SJSA1 (cell line): ENCODE data around the gene ABCC12. TPM values are rescaled to one million over a fixed set of nuclear protein-coding genes. Genes with fewer than 3 reads are reported as not detected.

ENCODE experiments used
- DNase-seq, 2 experiments: peaks; one replicate each; pipeline ENCODE4 v3.0.0-alpha.2; 2015 to 2020; ENCODE audit warnings: low spot score in 2 of 2, low read depth in 1 of 2
- H3K27ac ChIP-seq: fragments of 250-450 bp; sonication (Bioruptor Pico); 2 replicates; pipeline ENCODE4 v1.5.1; 2020; ENCODE audit warnings: mild to moderate bottlenecking, moderate library complexity
- H3K27me3 ChIP-seq: fragments of 250-450 bp; sonication (Bioruptor Pico); replicated peaks from 2 replicates; pipeline ENCODE4 v1.5.1; 2020; ENCODE audit warnings: mild to moderate bottlenecking, moderate library complexity
- H3K36me3 ChIP-seq: fragments of 250-450 bp; sonication (Bioruptor Pico); 2 replicates; pipeline ENCODE4 v1.5.1; 2020; ENCODE audit warnings: mild to moderate bottlenecking
- H3K4me1 ChIP-seq: fragments of 250-450 bp; sonication (Bioruptor Pico); replicated peaks from 2 replicates; pipeline ENCODE4 v1.6.1; 2021; ENCODE audit warnings: mild to moderate bottlenecking
- H3K4me3 ChIP-seq: fragments of 250-450 bp; sonication (Bioruptor Pico); 2 replicates; pipeline ENCODE4 v1.5.1; 2020; ENCODE audit warnings: mild to moderate bottlenecking
- H3K9me3 ChIP-seq: fragments of 250-450 bp; sonication (Bioruptor Pico); replicated peaks from 2 replicates; pipeline ENCODE4 v1.5.1; 2020; ENCODE audit warnings: mild to moderate bottlenecking
- total RNA-seq: library from RNA; depleted of rRNA; stranded (reverse); fragments of >200 nt; shearing (Covaris generic); gene quantifications from 2 replicates; pipeline ENCODE4 v1.2.3, GENCODE V29; 2014; rRNA removed

Gene ABCC12
- total RNA-seq, 1 experiment from 2014 or later = 0.03 TPM

DNA sequence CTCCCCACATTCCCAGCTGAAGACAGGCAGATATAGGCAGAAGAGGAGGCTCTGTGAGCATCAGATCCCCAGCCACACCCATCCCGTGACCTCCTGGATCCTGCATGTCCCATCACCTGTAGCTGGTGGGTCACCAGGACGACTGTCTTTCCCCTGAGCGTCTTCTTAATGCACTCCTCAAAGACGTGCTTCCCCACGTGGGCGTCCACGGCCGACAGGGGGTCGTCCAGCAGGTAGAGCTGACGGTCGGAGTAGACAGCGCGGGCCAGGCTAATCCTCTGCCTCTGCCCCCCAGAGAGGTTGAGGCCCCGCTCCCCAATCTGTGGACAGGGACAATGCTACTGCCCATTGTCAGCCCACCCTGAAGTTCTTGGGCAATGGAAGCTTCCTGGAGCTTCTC, 40.5 kb downstream of the ABCC12 start:
- H3K4me1 ChIP-seq = peaks cover 6% of the 10 kb centered on the region; the same call in 1 of the 2 replicates
- no peaks in the 10 kb centered on the region; the same call in 1 of the 2 replicates for H3K27me3 ChIP-seq
- no peak for DNase-seq
- no peak overlapping the region for H3K27ac ChIP-seq
- H3K36me3 ChIP-seq = no peaks in the 10 kb centered on the region
- no peak overlapping the region for H3K4me3 ChIP-seq
- H3K9me3 ChIP-seq = no peaks in the 10 kb centered on the region

DNA sequence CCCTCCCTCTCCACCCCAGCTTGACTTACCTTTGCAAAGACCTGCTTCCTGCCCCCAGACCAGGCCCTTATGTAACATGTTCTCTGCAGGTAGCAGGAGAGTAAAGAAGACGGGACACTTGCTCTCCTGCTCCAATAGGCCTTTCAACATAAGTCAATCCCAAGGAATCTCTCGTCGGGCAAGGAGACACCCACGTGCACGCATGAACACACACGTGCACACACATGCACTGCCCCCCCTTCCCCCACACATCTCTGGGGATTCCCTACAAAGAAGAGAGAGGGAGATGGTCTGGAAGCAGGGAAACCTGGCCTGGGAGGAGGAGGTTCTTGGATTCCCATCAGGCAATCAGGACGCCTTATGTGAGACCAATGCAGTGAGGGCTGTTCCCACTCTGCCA, 41.4 kb downstream of the ABCC12 start:
- DNase-seq = no peak
- Histone ChIP-seq H3K4me3 (no peak overlapping the region), H3K27ac (no peak overlapping the region), H3K36me3 (no peaks in the 10 kb centered on the region), H3K9me3 (no peaks in the 10 kb centered on the region), H3K27me3 (no peaks in the 10 kb centered on the region; the same call in 1 of the 2 replicates), H3K4me1 (peaks cover 6% of the 10 kb centered on the region; the same call in 1 of the 2 replicates)

GRCh38 chr16:48113471-48113870, 42.3 kb downstream of the ABCC12 start:
- peaks cover 6% of the 10 kb centered on the region; the same call in 1 of the 2 replicates for H3K4me1 ChIP-seq
- no peaks in the 10 kb centered on the region; the same call in 1 of the 2 replicates for H3K27me3 ChIP-seq
- no peak overlapping the region for H3K4me3 ChIP-seq
- no peaks in the 10 kb centered on the region for H3K36me3 ChIP-seq
- no peak for DNase-seq
- no peak overlapping the region for H3K27ac ChIP-seq
- H3K9me3 ChIP-seq = no peaks in the 10 kb centered on the region

GRCh38 chr16:48113001-48113400, 42.8 kb downstream of the ABCC12 start:
- no peaks in the 10 kb centered on the region; the same call in 1 of the 2 replicates for H3K27me3 ChIP-seq
- no peak for DNase-seq
- H3K4me1 ChIP-seq = peaks cover 6% of the 10 kb centered on the region; the same call in 1 of the 2 replicates
- no peak overlapping the region for H3K27ac ChIP-seq
- no peak overlapping the region for H3K4me3 ChIP-seq
- no peaks in the 10 kb centered on the region for H3K9me3 ChIP-seq
- no peaks in the 10 kb centered on the region for H3K36me3 ChIP-seq

- H3K36me3 ChIP-seq = no peaks in the 10 kb centered on the region
- H3K9me3 ChIP-seq = no peaks in the 10 kb centered on the region
- H3K27me3 ChIP-seq = no peaks in the 10 kb centered on the region; the same call in 1 of the 2 replicates
- peaks cover 4% of the 10 kb centered on the region; the same call in 1 of the 2 replicates for H3K4me1 ChIP-seq
- DNase-seq = no peak
- no peak overlapping the region for H3K27ac ChIP-seq
- no peak overlapping the region for H3K4me3 ChIP-seq
Observed at GRCh38 chr16:48112600-48112999, 43.2 kb downstream of the ABCC12 start.

- H3K27me3 ChIP-seq = no peaks in the 10 kb centered on the region; the same call in 1 of the 2 replicates
- H3K27ac ChIP-seq = no peak overlapping the region
- no peak for DNase-seq
- no peaks in the 10 kb centered on the region for H3K36me3 ChIP-seq
- H3K4me3 ChIP-seq = no peak overlapping the region
- no peaks in the 10 kb centered on the region for H3K9me3 ChIP-seq
- H3K4me1 ChIP-seq = no peaks in the 10 kb centered on the region
Observed at GRCh38 chr16:48110982-48111381, 44.8 kb downstream of the ABCC12 start.

GRCh38 chr16:48110000-48110399, 45.8 kb downstream of the ABCC12 start:
- H3K27me3 ChIP-seq = no peaks in the 10 kb centered on the region; the same call in 1 of the 2 replicates
- H3K4me1 ChIP-seq = no peaks in the 10 kb centered on the region
- H3K36me3 ChIP-seq = no peaks in the 10 kb centered on the region
- H3K27ac ChIP-seq = no peak overlapping the region
- no peak overlapping the region for H3K4me3 ChIP-seq
- no peaks in the 10 kb centered on the region for H3K9me3 ChIP-seq
- no peak for DNase-seq

DNA sequence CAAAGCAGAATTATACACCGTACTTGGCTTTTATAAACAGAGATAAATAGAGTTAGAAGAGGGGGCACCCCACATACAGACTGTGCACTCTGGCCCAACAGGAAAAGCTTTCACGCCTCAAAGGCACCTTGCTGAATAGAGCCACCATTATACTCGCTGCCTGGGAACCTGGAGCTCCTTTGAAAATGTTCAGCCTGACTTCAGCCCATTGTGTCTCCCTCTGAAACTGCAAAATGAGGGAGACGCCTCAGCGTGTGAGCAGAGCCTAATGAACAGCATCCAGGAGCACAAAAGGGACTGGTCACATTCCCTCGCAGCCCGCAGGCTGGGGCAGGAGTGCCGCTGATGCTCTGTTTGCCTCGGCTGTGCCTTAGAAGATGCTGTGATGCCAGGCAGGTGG, 46.3 kb downstream of the ABCC12 start:
- Histone ChIP-seq H3K36me3 (no peaks in the 10 kb centered on the region), H3K9me3 (no peaks in the 10 kb centered on the region), H3K4me1 (no peaks in the 10 kb centered on the region), H3K4me3 (no peak overlapping the region), H3K27ac (no peak overlapping the region), H3K27me3 (no peaks in the 10 kb centered on the region; the same call in 1 of the 2 replicates)
- no peak for DNase-seq

DNA sequence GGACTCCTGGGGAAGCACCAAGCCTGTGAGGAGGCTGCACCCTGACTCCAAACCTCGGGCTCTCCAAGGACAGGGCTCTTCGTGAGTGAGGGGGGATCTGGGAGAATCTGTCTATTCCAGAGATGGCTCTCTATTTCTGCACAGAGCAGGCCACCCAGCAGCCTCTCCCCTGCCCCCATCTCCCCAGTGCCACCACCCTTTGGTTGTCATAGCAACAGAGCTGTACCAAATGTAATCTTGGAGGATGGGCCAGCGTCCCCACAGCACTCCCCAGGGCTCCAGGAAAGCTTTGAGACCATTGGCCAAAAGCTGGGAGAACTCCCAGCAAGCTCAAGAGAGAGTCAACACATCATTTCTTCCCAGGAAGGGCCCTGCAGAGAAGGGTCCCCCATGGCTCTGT, 49.3 kb downstream of the ABCC12 start:
- Histone ChIP-seq H3K36me3 (no peaks in the 10 kb centered on the region), H3K9me3 (no peaks in the 10 kb centered on the region), H3K27ac (no peak overlapping the region), H3K4me1 (no peaks in the 10 kb centered on the region), H3K4me3 (no peak overlapping the region), H3K27me3 (peaks cover 4% of the 10 kb centered on the region; the same call in 1 of the 2 replicates)
- no peak for DNase-seq

Other genes with a start within 250 kb of the ABCC12 start
- 28.9 and 48.5 TPM in 2 replicates for gene LONP2, start 88.3 kb upstream of the ABCC12 start, total RNA-seq
- 0.66 TPM in 1 of 2 replicates, not detected in the other for gene ABCC11, start 91.5 kb upstream of the ABCC12 start, total RNA-seq
- gene SIAH1, start 229.4 kb upstream of the ABCC12 start, total RNA-seq = 34.8 and 36.7 TPM in 2 replicates